Endothelial cell of umbilical vein (primary cell): ENCODE data around the gene NEURL1B.

Source experiments
- EZH2 ChIP-seq: IDR thresholded peaks from 2 replicates; pipeline ENCODE4 v1.6.1; 2012; ENCODE audit warnings: borderline replicate concordance, low read depth, mild to moderate bottlenecking, moderate library complexity, low read length, inconsistent platforms; ENCODE audit not compliant: severe bottlenecking
- MAX ChIP-seq: IDR thresholded peaks from 2 replicates; pipeline ENCODE4 v1.6.1; 2011; ENCODE audit not compliant: insufficient read depth, insufficient read length
- POLR2A ChIP-seq: IDR thresholded peaks from 2 replicates; pipeline ENCODE4 v1.6.1; 2012; ENCODE audit warnings: low read depth, mild to moderate bottlenecking, control low read depth, low read length
- POLR2AphosphoS5 ChIP-seq: IDR thresholded peaks from 2 replicates; pipeline ENCODE4 v1.6.1; 2012; ENCODE audit warnings: low read depth, mild to moderate bottlenecking, control low read depth, low read length, moderate library complexity; ENCODE audit not compliant: insufficient read depth
- TF ChIP-seq, protein P1 (sequence below), 2 donors: IDR thresholded peaks; 1 replicate in 1 of 2; 2 replicates in 1 of 2; pipeline ENCODE4 v1.5.1; 2011; ENCODE audit warnings: low read length in 2 of 2, mild to moderate bottlenecking in 2 of 2, moderate library complexity in 2 of 2, control low read depth in 1 of 2, inconsistent platforms in 1 of 2, low read depth in 1 of 2; ENCODE audit not compliant: insufficient read depth in 1 of 2; ENCODE audit errors: extremely low read depth in 1 of 2

- TF ChIP-seq, protein P1, sequence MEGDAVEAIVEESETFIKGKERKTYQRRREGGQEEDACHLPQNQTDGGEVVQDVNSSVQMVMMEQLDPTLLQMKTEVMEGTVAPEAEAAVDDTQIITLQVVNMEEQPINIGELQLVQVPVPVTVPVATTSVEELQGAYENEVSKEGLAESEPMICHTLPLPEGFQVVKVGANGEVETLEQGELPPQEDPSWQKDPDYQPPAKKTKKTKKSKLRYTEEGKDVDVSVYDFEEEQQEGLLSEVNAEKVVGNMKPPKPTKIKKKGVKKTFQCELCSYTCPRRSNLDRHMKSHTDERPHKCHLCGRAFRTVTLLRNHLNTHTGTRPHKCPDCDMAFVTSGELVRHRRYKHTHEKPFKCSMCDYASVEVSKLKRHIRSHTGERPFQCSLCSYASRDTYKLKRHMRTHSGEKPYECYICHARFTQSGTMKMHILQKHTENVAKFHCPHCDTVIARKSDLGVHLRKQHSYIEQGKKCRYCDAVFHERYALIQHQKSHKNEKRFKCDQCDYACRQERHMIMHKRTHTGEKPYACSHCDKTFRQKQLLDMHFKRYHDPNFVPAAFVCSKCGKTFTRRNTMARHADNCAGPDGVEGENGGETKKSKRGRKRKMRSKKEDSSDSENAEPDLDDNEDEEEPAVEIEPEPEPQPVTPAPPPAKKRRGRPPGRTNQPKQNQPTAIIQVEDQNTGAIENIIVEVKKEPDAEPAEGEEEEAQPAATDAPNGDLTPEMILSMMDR (IDR thresholded peaks at IDR 0.05; ENCODE audit: extremely low read depth in 1 of 2, insufficient read depth in 1 of 2, low read depth in 1 of 2, low read length in 2 of 2): no peak
- TF ChIP-seq POLR2AphosphoS5 (no peak), EZH2 (no peak), POLR2A (no peak), MAX (no peak)
Observed at GRCh38 chr5:172637740-172638139, 3.3 kb upstream of the NEURL1B start.
